Stimulated activated CD4-positive, alpha-beta T cell treated with anti-CD3 and anti-CD28 coated beads, Interleukin-12 subunit alpha, Interleukin-12 subunit beta, amount 100 ng/mL, for 24 hours (primary cell): ENCODE data around the gene LRRC74A.
"Not testable (repeated sequence)": the region's sequence is repeated elsewhere in the genome, so short reads cannot be mapped to it uniquely, and the experiment has no call there.

Experiments
- DNase-seq, 2 experiments: peaks; one replicate each; pipeline ENCODE4 v3.0.0-alpha.2; 2020; ENCODE audit warnings: low read depth in 2 of 2

The LRRC74A gene

DNA sequence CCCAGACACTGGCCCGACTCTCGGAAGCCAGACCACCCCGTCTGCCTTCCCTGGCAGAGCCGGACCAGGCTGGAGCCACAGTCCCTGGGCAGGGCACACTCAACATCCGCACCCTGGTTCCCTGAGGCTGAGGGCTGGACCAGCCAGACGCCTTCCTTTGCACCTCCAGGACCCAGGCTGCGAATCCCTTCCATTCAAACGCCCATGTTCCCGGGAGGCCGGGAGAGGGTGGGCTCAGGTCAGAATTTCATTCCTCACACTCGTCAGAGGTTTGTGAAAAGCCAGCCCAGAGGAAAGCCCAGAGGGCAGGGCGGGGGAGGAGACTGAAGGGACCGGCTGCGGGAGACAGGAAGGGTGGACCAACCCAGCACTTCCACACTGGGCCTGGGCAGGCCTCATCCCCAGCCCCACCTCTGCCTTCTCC lies 58.7 kb downstream of the LRRC74A start:
- DNase-seq = no peak

DNA sequence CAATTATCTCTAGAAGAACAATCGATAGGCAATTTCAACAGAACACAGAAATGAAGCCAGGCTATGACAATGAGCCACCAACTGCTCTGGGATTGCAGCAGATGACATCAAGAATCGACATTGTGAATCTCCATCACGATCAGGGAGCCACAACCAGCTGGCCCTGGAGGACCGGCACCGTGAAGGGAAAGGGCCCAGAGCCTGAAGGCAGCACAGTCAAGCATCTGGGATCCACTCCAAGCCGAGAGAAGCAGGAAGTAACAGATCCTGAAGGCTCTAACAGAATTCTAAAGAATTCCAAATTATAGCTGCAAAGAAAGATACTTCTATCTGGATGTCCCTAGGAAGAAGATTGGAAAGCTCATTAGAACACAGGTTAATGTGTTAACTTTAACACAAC lies 61.0 kb downstream of the LRRC74A start:
- DNase-seq = no peak

DNA sequence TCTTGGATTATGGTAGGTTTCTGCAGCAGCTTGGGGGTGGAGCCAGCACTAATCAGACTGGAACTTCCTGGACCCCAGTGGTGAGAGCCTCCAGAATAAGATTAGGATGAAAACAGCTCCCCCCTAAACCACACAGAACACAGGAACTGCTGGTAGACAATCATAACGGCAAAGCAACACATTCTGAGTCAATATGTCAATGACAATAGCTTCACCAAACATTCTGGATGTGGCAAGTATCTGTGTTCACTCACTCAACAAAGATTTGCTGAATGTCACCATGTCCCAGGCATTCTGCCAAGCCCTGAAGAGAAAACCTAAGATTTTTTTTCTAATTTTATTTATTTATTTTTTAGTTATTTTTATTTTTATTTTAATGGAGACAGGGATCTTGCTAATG lies 65.2 kb downstream of the LRRC74A start:
- no peak for DNase-seq

DNA sequence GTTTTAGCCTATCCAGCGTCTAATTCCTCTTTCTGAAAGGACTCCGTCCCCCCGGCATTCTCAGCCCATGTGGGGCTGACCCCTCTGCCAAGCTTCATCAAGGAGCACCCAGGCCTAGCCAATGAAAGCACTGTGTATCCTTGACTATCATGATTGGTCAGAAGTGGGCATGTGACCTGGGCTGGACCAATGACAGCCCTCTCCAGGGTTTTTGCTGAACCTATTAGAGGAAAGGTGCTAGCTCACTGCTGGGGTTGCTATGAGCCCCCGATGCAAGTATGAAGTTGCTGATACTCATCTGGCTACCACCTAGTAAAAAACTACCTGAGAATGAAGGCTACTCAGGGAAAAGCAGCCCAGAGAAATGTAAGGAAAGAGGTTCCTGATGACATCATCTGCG lies 68.1 kb downstream of the LRRC74A start:
- no peak for DNase-seq

DNA sequence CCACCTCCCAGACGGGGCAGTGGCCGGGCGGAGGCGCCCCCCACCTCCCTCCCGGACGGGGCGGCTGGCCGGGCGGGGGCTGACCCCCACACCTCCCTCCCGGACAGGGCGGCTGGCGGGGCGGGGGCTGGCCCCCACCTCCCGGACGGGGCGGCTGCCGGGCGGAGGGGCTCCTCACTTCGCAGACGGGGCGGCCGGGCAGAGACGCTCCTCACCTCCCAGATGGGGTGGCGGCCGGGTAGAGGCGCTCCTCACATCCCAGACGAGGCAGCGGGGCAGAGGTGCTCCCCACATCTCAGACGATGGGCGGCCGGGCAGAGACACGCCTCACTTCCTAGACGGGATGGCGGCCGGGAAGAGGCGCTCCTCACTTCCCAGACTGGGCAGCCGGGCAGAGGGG lies 71.8 kb downstream of the LRRC74A start:
- not testable (repeated sequence) for DNase-seq

DNA sequence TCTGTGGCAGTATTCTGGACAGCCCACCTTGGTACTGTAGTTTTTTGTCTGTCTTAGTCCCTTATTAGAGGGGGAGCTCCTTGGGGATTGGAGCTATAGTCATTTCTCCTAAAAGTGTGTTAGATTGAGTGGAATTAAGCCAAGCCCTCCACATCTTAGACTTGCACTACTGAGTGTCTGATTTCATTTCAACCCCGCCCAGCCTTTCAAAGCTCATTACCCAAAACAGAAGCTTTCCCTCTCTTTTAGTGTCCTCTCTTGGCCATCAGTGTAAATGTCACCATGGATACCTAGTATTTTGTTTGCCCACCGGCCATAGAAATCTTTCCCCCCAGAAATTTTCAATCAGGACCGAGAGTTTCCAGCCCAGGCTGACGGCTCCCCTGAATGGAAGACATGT lies 74.5 kb downstream of the LRRC74A start:
- no peak for DNase-seq

DNA sequence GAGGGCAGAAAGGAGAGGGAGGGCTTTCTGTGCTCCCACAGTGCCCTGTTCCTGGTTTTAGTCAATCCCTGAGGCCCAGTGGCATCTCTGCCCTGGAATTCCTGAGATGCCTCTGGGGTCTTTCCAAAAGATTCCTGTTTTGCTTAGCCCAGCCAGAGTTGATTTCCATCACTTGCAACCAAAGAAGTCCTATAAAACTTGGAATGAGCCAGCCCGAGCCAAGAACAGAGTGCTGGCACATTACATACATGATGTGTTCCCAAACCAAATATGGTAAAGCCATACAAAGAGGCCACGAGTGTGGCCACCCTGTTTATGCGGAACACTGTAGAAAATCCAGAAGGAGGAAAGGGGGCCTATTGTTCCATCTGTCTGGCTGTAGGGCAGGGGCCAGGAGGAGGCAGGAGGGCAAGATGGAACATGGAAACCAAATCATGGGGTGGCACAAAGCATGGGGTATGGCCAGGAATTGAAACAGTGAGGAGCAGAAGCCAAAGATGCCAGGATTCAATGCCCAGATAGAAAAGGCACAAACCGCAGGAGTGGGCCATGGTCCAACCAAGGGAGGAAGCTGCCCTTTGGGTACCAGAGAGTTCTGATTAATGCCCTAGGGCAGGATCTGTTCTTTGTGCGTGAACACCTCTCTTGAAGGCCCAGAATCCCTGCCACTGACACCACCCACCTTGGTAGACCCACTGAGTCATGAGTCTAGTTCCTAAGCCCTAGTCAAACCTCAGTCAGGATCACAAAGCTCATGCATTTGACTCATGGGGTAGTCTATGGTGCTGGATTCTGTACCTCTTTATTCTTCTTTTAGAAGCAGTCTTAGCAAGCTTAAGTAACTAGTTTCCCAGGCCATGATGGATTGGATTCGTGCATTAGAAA lies 75.2 kb downstream of the LRRC74A start:
- DNase-seq = no peak

DNA sequence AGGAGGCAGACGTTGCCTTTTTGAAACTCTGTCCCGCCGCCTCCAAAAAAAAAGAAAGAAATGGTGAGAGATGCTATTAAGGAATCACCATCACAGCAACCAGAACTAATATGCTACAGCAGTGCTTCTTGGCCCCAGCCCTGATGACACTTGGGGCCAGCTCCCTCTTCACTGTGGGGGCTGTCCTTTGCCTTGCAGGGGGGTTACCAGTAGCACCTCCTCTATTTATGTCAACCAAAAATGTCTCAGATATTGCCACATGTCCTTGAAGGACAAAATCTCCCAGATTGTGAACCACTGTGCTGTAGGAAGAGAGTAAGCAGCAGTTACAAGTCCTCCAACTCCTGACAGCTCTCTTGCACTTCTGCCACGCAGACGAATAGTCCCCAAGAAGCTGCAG lies 76.4 kb downstream of the LRRC74A start:
- no peak for DNase-seq

DNA sequence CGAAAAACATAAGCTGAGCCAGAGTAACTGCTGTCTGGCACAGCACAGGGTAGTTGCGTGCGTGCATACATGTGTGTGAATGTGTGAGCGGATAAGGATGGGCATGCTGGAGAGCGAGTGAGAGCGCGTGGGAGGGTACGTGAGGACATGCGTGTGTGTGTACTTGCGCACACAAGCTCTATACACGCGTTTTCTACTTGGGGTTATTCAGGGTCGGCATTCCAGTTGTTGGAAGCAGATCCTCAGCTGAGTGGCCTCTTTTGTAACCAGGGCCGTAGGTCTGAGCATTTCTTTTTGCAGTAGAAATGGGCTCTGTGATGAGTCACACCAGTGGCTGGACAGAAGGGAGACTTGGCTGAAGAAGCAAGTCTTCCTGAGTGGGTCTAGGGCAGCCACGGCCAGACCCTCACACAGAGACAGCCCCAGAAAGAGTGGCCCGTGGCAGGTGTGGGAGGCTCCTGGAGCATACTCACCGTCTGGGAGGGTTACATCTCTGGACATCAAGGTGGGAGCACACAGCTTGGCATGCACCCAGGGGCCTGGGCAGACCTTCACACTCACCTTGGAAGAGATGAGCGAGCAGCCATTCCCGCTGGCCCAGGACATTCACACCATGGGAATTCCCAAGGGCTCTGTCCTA lies 78.0 kb downstream of the LRRC74A start:
- no peak for DNase-seq

DNA sequence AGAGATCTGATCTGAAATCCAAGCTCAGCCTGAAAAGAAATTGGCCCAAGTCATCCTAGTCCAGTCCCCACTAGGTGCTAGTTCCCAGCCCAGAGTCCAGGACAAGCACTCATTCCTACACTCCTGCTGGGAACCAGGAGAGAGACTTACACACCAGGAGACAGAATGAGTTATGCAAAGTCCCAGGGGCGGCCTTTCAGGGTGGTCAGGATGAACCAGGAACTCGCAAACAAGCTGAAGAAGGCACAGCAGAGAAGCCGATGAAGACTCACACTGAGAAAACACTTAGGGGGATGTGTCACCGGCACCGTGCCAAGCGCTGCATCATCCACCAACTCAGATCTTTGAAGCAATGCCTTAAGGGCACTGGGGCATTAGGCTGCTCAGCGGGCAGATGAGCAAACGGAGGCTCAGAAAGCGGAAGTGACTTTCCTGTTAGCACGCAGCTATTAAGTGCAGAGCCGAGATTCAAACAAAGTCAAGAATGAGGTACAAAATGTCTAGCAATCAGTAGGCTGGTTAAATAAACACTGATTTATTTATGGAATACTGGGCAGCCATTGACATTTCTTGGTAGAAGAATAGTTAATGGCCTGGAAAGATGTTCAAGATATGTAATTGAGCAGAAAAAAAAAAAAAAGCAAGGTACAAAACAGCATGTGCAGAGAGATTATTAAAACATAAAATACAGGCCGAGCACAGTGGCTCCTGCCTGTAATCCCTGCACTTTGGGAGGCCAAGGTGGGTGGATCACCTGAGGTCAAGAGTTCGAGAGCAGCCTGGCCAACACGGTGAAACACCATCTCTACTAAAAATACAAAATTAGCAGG lies 78.7 kb downstream of the LRRC74A start:
- DNase-seq = peak; percentile 54 to 60

DNA sequence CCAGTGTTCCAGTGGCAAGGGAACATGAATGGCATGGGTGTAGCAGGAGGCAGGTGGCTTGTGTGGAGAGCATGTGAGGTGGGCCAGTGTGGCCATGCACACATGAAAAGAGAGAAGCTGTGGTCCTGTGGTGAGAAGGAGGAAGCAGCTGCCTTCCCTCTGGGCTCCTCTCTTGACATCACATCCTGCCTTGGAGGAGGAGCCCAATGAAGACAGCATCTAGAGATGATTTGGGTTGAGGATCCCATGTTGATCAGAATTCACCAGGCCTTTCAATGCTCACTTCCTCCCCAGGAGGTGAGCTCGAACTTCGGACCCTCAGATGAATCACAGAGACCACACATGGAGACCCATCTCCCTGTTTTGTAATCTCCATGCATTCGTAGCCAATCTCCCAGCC lies 82.6 kb downstream of the LRRC74A start:
- no peak for DNase-seq

DNA sequence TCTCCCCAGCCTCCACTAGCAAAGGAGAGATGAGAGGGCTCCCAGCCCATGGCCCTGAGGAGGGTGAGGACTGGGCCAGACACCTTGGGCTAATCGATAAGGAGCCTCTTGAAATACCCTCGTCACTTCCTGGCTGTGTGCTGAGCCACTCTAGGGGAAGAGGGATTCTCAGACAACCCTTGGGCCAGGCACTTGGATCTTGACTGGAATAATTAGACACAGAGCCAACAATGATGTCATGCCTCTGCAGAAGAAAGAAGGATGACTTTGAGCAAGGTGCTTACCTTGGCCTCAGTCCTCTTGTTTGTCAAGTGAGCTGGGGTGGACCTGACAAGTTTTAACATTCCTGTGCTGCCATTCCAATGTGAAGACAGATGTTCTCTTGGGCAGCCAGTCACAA lies 83.1 kb downstream of the LRRC74A start:
- no peak for DNase-seq

DNA sequence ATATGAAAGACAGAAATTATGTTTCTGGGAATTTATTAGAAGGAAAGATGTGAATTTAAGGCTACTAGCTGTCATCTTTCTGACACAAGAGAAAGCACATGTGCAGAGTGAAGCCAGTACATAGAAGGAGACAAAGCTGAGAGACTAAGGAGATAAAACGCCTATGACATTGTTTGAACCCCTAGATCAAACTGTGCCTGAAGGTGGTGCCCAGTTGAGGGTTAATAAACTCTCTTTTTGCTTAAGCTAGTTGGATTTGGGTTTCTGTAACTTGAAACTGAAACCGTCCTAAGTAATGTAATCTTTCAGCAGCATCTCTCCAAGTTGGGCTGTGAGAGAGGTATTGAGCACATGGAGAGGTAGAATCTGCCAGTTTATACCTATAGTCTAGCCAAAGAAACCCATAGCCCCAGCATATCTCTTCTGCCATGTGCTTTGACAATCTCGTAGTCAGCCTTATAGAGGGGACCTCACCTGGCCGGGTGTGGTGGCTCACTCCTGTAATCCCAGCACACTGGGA lies 84.2 kb downstream of the LRRC74A start:
- no peak for DNase-seq

DNA sequence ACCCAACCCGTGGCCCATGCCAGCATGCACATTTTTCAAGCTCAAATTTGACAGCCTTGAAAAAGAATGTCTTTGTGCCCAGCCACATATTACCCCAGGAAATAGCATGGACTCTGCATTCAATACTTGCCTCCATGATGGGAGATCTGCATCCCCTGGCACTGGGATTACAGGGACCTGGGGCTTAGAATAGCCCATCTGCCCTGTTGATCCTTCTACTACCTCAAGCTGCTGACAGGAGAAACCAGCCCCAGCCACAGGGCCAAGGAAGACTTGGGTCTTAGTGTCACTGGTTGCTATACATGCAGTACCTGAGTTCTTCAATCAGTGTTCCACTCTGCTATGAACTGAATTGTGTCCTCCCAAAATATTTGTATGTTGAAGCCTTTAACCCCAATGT lies 85.3 kb downstream of the LRRC74A start:
- DNase-seq = no peak

DNA sequence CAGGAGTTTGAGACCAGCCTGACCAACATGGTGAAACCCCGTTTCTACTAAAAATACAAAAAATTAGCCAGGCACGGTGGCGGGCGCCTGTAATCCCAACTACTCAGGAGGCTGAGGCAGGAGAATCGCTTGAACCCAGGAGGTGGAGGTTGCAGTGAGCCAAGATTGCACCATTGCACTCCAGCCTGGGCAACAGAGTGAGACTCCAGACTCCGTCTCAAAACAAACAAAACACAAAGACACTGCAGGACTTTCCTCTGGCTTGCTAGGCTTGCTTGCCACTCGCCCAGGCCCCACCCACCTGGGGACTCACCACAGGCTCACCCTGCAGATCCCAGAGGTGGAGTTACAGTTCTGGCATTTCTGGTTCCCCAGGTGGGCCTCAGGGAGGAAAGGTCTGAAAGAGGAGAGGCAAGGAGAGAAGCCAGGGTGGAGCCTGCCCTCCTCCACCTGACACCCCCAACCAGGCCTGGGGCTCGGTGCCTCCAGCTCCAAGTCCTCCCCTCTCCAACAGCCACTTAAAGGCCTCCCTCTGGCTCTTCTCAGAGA lies 88.4 kb downstream of the LRRC74A start:
- not testable (repeated sequence) for DNase-seq

DNA sequence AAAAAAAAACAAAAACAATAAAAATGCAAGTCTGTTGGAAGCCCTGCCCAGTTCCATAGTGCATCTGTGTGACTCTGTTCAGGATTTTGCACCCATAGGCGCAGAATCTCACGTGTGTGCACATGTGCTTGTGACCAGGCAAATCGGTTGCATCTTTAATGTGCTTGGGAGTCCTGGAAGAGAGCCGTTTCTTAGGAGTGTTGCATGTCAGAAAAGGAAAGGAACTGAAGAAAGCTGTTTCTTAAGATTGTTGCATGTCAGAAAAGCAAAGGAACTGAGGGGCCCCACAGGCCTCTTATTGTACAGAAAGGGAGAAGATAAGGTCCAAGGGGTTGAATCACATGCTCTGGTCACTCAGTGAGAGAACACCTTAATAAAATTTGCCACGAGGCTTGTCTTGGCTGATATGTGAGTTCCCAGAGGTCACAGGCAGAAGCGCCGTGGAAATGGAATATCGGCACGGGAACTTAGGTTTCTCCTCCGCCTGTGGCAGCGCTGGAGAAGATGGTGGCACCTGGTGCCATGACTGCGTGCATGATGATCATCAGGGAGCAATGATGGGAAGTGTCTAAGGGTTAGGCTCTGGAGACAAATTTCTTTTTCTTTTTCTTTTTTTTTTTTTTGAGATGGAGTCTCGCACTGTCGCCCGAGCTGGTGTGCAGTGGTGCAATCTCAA lies 90.0 kb downstream of the LRRC74A start:
- DNase-seq = no peak

DNA sequence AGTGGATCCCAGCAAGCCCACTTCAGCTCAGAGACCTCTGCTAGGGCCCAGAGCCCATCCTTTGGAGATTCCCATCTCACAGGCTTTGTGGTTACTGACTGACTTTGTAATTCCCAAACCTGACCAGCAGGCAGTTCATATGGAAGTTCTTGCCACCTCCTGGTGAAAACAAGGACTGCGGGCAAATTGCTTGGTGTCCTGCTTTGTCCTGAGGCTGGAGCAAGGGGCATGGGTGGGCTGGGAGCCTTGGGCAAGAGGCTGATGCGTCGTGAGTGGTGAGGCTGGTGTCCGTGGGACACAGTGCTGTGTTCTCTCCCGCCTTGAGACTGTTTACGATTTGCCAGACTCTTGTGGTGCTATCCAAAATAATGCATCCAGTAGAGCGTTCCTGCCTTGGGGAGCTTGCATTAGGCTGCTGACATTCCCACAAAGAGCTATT lies 91.0 kb downstream of the LRRC74A start:
- DNase-seq = no peak

DNA sequence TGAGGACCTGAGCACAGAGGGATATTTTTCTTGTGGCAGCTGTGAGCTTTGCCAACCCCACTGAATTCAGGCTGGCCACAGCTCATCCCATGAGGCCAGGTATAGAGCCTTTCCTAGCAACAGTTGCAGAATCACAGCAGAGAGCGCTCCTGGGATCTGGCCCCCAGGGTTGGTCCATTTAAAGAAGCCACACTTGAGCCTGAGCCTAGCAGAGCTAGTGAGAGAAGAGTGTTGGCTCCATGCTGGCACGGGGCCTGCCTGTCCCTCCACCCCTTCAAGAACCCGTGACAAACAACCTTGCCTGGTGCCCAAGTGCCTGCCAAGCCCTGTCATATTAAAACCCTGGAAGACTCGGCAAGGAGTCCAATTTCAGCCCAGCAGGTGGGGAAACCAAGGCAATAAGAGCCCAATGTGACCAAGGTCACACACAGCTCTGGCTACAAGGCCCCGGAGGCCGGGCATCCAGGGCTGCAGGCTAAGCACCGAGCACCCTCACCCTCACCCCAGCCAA lies 91.6 kb downstream of the LRRC74A start:
- DNase-seq = no peak

DNA sequence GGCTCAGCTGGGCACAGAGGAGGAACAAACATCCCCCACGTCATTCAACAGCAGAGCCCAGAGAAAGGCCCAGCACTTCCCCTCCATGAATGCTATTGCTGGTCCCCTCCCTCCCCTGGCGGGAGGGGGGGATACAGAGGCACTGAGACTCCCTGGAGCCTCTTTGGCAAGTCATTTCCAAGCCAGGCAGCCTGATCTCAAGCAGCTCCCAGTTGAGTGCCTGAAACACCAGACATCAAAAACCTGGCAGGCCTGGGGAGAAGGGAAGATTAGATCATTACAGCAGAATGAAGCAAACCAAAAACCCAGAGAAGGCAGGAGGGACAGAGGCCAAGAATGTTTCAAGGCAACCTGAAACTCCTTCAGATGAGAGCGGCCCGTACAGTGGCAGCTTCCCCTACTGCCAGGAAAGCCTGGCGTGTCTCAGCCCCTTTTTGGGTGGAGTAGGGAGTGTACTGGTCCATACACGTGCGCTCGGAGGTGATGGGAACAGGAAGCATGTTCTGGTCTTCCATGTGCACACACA lies 92.1 kb downstream of the LRRC74A start:
- no peak for DNase-seq

DNA sequence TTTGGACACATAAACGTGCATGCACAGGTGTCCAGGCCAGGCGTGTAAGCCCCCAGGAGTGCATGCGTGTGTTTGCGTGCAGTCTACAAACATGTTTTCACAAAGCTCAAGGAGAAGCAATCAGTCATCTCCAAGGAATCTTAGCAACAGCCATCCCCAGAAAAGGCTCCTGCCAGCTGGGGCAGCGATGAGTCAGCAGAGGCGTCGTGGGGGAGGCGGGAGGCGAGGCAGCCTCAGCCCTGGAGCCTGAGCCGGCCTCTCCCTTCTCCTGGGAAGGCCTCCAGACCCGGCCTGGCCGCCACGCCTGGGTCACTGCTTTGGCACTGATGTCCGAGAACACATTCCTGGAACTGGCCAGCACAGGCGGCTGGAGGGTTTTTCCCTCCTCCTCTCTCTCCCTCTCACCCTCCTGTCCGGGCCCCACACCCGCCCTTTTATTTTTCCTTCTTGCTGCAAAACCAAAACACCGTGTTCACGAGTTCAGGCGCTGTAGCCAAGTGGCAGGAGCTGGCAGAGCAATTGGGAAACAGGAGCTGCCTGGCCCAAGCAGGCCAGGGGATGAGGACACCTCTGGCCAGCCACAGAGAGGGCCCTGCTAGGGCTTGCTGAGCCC lies 92.7 kb downstream of the LRRC74A start:
- DNase-seq = no peak
